Heart right ventricle (tissue), 16 donors: ENCODE measurements around the gene DYRK1A. TPM values are rescaled to one million over a fixed set of nuclear protein-coding genes. Genes with fewer than 3 reads are reported as not detected.

ENCODE experiments used
- ATAC-seq, 8 donors: fragments of 200-7000 bp; cut with Tn5 transposase; one replicate each; pipeline ENCODE4 v1.9.1; 2020; ENCODE audit warnings: mild to moderate bottlenecking in 8 of 8, moderate library complexity in 8 of 8, moderate number of reproducible peaks in 1 of 8
- DNase-seq, 2 donors: peaks; one replicate each; pipeline ENCODE4 v3.0.0-alpha.2; 2020
- H3K27ac ChIP-seq, 10 donors: fragments of 200-600 bp; sonication (generic) in 2 of 10; one replicate each; pipeline versions ENCODE4 v1.5.0 to v1.8.0; 2020 to 2022; ENCODE audit warnings: mild to moderate bottlenecking in 3 of 10
- H3K27me3 ChIP-seq, 7 donors: fragments of 200-600 bp; one replicate each; pipeline ENCODE4 v1.8.0; 2021 to 2022; ENCODE audit warnings: mild to moderate bottlenecking in 2 of 7
- H3K36me3 ChIP-seq, 9 donors: fragments of 200-600 bp; sonication (generic) in 1 of 9; one replicate each; pipeline versions ENCODE4 v1.5.0 to v1.8.0; 2020 to 2022; ENCODE audit warnings: mild to moderate bottlenecking in 2 of 9
- H3K4me1 ChIP-seq, 9 donors: fragments of 200-600 bp; sonication (generic) in 1 of 9; one replicate each; pipeline versions ENCODE4 v1.5.0 to v1.8.0; 2020 to 2022; ENCODE audit warnings: mild to moderate bottlenecking in 4 of 9
- H3K4me3 ChIP-seq, 10 donors: fragments of 200-600 bp; sonication (generic) in 2 of 10; one replicate each; pipeline versions ENCODE4 v1.5.0 to v1.8.0; 2020 to 2022; ENCODE audit warnings: mild to moderate bottlenecking in 7 of 10, moderate library complexity in 2 of 10
- H3K9me3 ChIP-seq, 11 donors: fragments of 200-600 bp in 10 of 11; sonication (generic) in 2 of 11; one replicate each; pipeline versions ENCODE4 v1.5.0 to v1.8.0; 2013 to 2022; ENCODE audit warnings: mild to moderate bottlenecking in 2 of 11, control low read depth in 1 of 11, moderate library complexity in 1 of 11
- CTCF ChIP-seq, 9 donors: fragments of 200-600 bp; sonication (generic) in 2 of 9; IDR thresholded peaks; one replicate each; pipeline versions ENCODE4 v1.5.0 to v1.8.0; 2021 to 2022; ENCODE audit warnings: antibody characterized with exemption in 9 of 9, mild to moderate bottlenecking in 5 of 9, moderate library complexity in 1 of 9
- WGBS, 2 donors: extraction: QIAGEN DNeasy Blood & Tissue Kit; methylation state at CpG; one replicate each; pipeline ENCODE4 v1.1.7; 2013; ENCODE audit warnings: inconsistent platforms in 1 of 2; 5-methylcytosine and 5-hydroxymethylcytosine counted together
- intact Hi-C, 10 donors: fragments of 100-400 bp; cut with DNase I; formaldehyde crosslinking; loops; one replicate each; pipeline versions ENCODE4 v1.11.1 to v1.14.2; 2022
- polyA plus RNA-seq, 2 donors: library from polyadenylated mRNA; stranded (reverse); fragments of 200-250 nt; gene quantifications; one replicate each; pipeline ENCODE4 v1.2.3, GENCODE V29; 2013
- total RNA-seq, 10 donors: library from RNA; stranded (reverse); fragmentation: NEBNext Ultra II Directional in 3 of 10; extraction: Animal tissue kit (Norgen Biotek cat#: 25700) in 3 of 10; gene quantifications; one replicate each; pipeline versions ENCODE4 v1.2.1 to v1.2.4, GENCODE V29; 2021 to 2023
- donor health status: Arrhythmogenic right ventricular cardiomyopathy.
- donor health status: ischemic (EF 13 %, LVEDD 7.1; RV severe dilation, severe dysfunction).
- donor health status: healthy with polysubstance abuse.
- donor health status: DM: no; HTN: yes; CAD: no.
- donor health status: DM: no; HTN: no; CAD: no.
- donor health status: ischemic (EF 25% LVEDD 6.9; RV normal size, moderate dysfunction).
- donor health status: ischemic (EF 25% LVEDD 5.7; RV mildly dilated, moderate dysfunction).
- donor health status: healthy.
- donor health status: DM: yes; HTN: yes; CAD: no.
- donor health status: Ischemic cardiomyopathy.
- donor health status: ischemic (EF 35%, LVEDD 5.7; RV mildly dilated, moderate dysfunction).
- donor health status: nonischemic (EF 11% LVEDD 7.7; RV severe dilation, severe dysfunction).
- donor health status: DM: yes; HTN: yes; CAD: no.
- donor health status: PGD.
- donor health status: ischemic (EF 29% LVEDD 5.4; RV normal size, mild dysfunction).
- donor health status: nonischemic (EF 23%, LVEDD 6.1; RV moderate dilation, normal function).

The DYRK1A gene
- total and polyA plus RNA-seq, 12 donors, result 24.7 to 94.2 (median 73.2) TPM

- TF ChIP-seq CTCF (IDR thresholded peaks at IDR 0.05), result no peak
- Histone ChIP-seq H3K36me3 (no peaks in the 10 kb centered on the region), H3K27me3 (no peaks in the 10 kb centered on the region), H3K27ac (peak overlapping the region in 4 of 10 donors; percentile 2 to 21 (median 10)), H3K4me3 (no peak overlapping the region), H3K9me3 (peaks cover 0 to 2% (median 0%) of the 10 kb centered on the region in 11 donors), H3K4me1 (peaks cover 3 to 91% (median 82%) of the 10 kb centered on the region in 9 donors)
- no peak for ATAC-seq
- DNase-seq, result no peak
- WGBS, 2 donors, result 38 to 42% methylated on average over 6 of the region's 6 CpGs
- intact Hi-C loops, result no loop called here
These were observed 41.3 kb downstream of the DYRK1A start for GRCh38 chr21:37407719-37408420.

GRCh38 chr21:37408464-37409193 is 42.1 kb downstream of the DYRK1A start:
- Histone ChIP-seq H3K27me3 (no peaks in the 10 kb centered on the region), H3K4me3 (no peak overlapping the region), H3K27ac (peak overlapping the region in 4 of 10 donors; percentile 2 to 21 (median 10)), H3K9me3 (no peaks in the 10 kb centered on the region), H3K4me1 (peaks cover 3 to 99% (median 89%) of the 10 kb centered on the region in 9 donors), H3K36me3 (no peaks in the 10 kb centered on the region)
- WGBS, 2 donors, result 75 to 86% methylated on average over 2 of the region's 2 CpGs
- intact Hi-C loops, result no loop called here
- no peak for DNase-seq
- ATAC-seq, result peak in 2 of 8 donors; percentile 8 to 28
- TF ChIP-seq CTCF (IDR thresholded peaks at IDR 0.05), result no peak

- H3K4me1 ChIP-seq, result peaks cover 3 to 99% (median 92%) of the 10 kb centered on the region in 9 donors
- peak in 3 of 8 donors; percentile 13 to 66 (median 23) for ATAC-seq
These were observed 44.1 kb downstream of the DYRK1A start for GRCh38 chr21:37410639-37411038.

More at GRCh38 chr21:37410639-37411038, 44.1 kb downstream of the DYRK1A start:
- H3K36me3 ChIP-seq, result no peaks in the 10 kb centered on the region
- H3K27ac ChIP-seq, result no peak overlapping the region
- no peaks in the 10 kb centered on the region for H3K9me3 ChIP-seq
- H3K4me3 ChIP-seq, result no peak overlapping the region
- intact Hi-C loops, result no loop called here
- no peak for DNase-seq
- no peaks in the 10 kb centered on the region for H3K27me3 ChIP-seq
- 71 to 76% methylated on average over 9 of the region's 9 CpGs for whole genome bisulfite sequencing, 2 donors
- no peak for TF ChIP-seq CTCF (IDR thresholded peaks at IDR 0.05)
